PFSK-1 (cell line): Measurements from ENCODE around the gene EPSTI1.

Source experiments
- POLR2AphosphoS5 ChIP-seq: IDR thresholded peaks from 2 replicates; pipeline ENCODE4 v1.6.1; 2012; ENCODE audit warnings: low read depth, mild to moderate bottlenecking, control low read depth, low read length, moderate library complexity
- REST ChIP-seq, 2 experiments: IDR thresholded peaks; 2 replicates each; pipeline versions ENCODE4 v1.6.1 to v1.8.0; 2011 to 2012; ENCODE audit warnings: low read depth in 2 of 2, low read length in 2 of 2, control low read depth in 1 of 2, inconsistent platforms in 1 of 2, mild to moderate bottlenecking in 1 of 2, moderate library complexity in 1 of 2; ENCODE audit not compliant: insufficient read depth in 1 of 2
- TAF1 ChIP-seq: IDR thresholded peaks from 2 replicates; pipeline ENCODE4 v1.6.1; 2012; ENCODE audit warnings: low read length, control low read depth, borderline replicate concordance; ENCODE audit not compliant: insufficient read depth

GRCh38 chr13:43026262-43026661, 34.2 kb upstream of the EPSTI1 start:
- TF ChIP-seq POLR2AphosphoS5 (no peak), TAF1 (no peak), REST (IDR thresholded peaks at IDR 0.05; ENCODE audit: insufficient read depth in 1 of 2, low read depth in 2 of 2, low read length in 2 of 2) (no peak)
